ENCODE data around the gene SUPV3L1.

- no peak for TF ChIP-seq CTCF (conservative IDR thresholded peaks at IDR 0.05; ENCODE audit: low read depth, low read length)
- no peak for TF ChIP-seq EZH2phosphoT487 (IDR thresholded peaks at IDR 0.05; ENCODE audit: borderline replicate concordance, low read length)
Observed at GRCh38 chr10:69234447-69234846, 54.4 kb downstream of the SUPV3L1 start.

Measured in PC-3 (cell line).